ENCODE measurements around the gene TCF12.

The TCF12 gene
- 123 to 133 reads per million in 2 experiments for total RNA-seq

- DNase-seq (ENCODE audit: low read depth): peak; percentile 80
Observed at GRCh38 chr15:56918046-56918938, at the start of gene TCF12. TSS of gene TCF12 (plus strand) at chr15:56918644. CDS start at chr15:56919914, 1,270 bp downstream.

- no peak for DNase-seq (ENCODE audit: low read depth)
Observed at GRCh38 chr15:56869573-56869972, 48.9 kb upstream of the TCF12 start.

- DNase-seq (ENCODE audit: low read depth): no peak
Observed at GRCh38 chr15:56871185-56871584, 47.3 kb upstream of the TCF12 start.

- no peak for DNase-seq (ENCODE audit: low read depth)
Observed at GRCh38 chr15:56871867-56872266, 46.6 kb upstream of the TCF12 start.

- no peak for DNase-seq (ENCODE audit: low read depth)
Observed at GRCh38 chr15:56877255-56877970, 41.0 kb upstream of the TCF12 start.

- no peak for DNase-seq (ENCODE audit: low read depth)
Observed at GRCh38 chr15:56879502-56879901, 38.9 kb upstream of the TCF12 start.

GRCh38 chr15:56883088-56883487 lies 35.4 kb upstream of the TCF12 start:
- no peak for DNase-seq (ENCODE audit: low read depth)

GRCh38 chr15:56886363-56886931 lies 32.0 kb upstream of the TCF12 start:
- no peak for DNase-seq (ENCODE audit: low read depth)

GRCh38 chr15:56886932-56887781 lies 31.3 kb upstream of the TCF12 start:
- peak; percentile 72 for DNase-seq (ENCODE audit: low read depth)

GRCh38 chr15:56887782-56888438 lies 30.5 kb upstream of the TCF12 start:
- DNase-seq (ENCODE audit: low read depth): no peak

- DNase-seq (ENCODE audit: low read depth): no peak
Observed at GRCh38 chr15:56890038-56890437, 28.4 kb upstream of the TCF12 start.

- DNase-seq (ENCODE audit: low read depth): no peak
Observed at GRCh38 chr15:56891852-56892440, 26.5 kb upstream of the TCF12 start.

- DNase-seq (ENCODE audit: low read depth): no peak
Observed at GRCh38 chr15:56892659-56893363, 25.6 kb upstream of the TCF12 start.

GRCh38 chr15:56893364-56893678 lies 25.1 kb upstream of the TCF12 start:
- no peak for DNase-seq (ENCODE audit: low read depth)

GRCh38 chr15:56894601-56895000 lies 23.8 kb upstream of the TCF12 start:
- no peak for DNase-seq (ENCODE audit: low read depth)

GRCh38 chr15:56901931-56902330 lies 16.5 kb upstream of the TCF12 start:
- DNase-seq (ENCODE audit: low read depth): no peak

GRCh38 chr15:56906766-56907165 lies 11.7 kb upstream of the TCF12 start:
- DNase-seq (ENCODE audit: low read depth): no peak

GRCh38 chr15:56910801-56911200 lies 7.6 kb upstream of the TCF12 start:
- DNase-seq (ENCODE audit: low read depth): no peak

GRCh38 chr15:56913241-56913640 lies 5.2 kb upstream of the TCF12 start:
- no peak for DNase-seq (ENCODE audit: low read depth)

- DNase-seq (ENCODE audit: low read depth): no peak
Observed at GRCh38 chr15:56913670-56914069, 4.8 kb upstream of the TCF12 start.

All from T follicular helper cell (primary cell).